Adipocyte (in vitro differentiated cells): Measurements from ENCODE around the gene FUCA1.
"Not testable (repeated sequence)": the region's sequence is repeated elsewhere in the genome, so short reads cannot be mapped to it uniquely, and the experiment has no call there.

ENCODE experiments used
- DNase-seq: peaks from one replicate; pipeline ENCODE4 v3.0.0-alpha.2; 2015; ENCODE audit warnings: low read depth
- H3K27me3 ChIP-seq: replicated peaks from 2 replicates; pipeline ENCODE4 v1.7.0; 2013; ENCODE audit warnings: mild to moderate bottlenecking, low read length, moderate library complexity; ENCODE audit not compliant: control insufficient read depth, insufficient read depth
- H3K36me3 ChIP-seq: 2 replicates; pipeline ENCODE4 v1.7.0; 2013; ENCODE audit warnings: low read length, mild to moderate bottlenecking, moderate library complexity; ENCODE audit not compliant: control insufficient read depth, insufficient read depth, severe bottlenecking
- H3K4me1 ChIP-seq: 2 replicates; pipeline ENCODE4 v1.7.0; 2013; ENCODE audit warnings: mild to moderate bottlenecking, low read length, moderate library complexity; ENCODE audit not compliant: control insufficient read depth, insufficient read depth
- H3K4me3 ChIP-seq: 2 replicates; pipeline ENCODE4 v1.7.0; 2013; ENCODE audit warnings: mild to moderate bottlenecking, low read length, moderate library complexity
- H3K9ac ChIP-seq: 2 replicates; pipeline ENCODE4 v1.7.0; 2013; ENCODE audit warnings: mild to moderate bottlenecking, low read length, moderate library complexity
- H3K9me3 ChIP-seq: 2 replicates; pipeline ENCODE4 v1.7.0; 2013; ENCODE audit warnings: mild to moderate bottlenecking, low read length, moderate library complexity; ENCODE audit not compliant: control insufficient read depth

The FUCA1 gene

GRCh38 chr1:23862640-23863039, 5.5 kb downstream of the FUCA1 start:
- Histone ChIP-seq H3K4me3 (no peak overlapping the region), H3K4me1 (no peaks in the 10 kb centered on the region), H3K9ac (no peak overlapping the region), H3K36me3 (no peaks in the 10 kb centered on the region), H3K9me3 (no peaks in the 10 kb centered on the region), H3K27me3 (peaks cover 5% of the 10 kb centered on the region)
- DNase-seq, result no peak

GRCh38 chr1:23854568-23854967, 13.5 kb downstream of the FUCA1 start:
- peak; percentile 28 for DNase-seq
- no peaks in the 10 kb centered on the region for H3K9me3 ChIP-seq
- H3K4me1 ChIP-seq, result no peaks in the 10 kb centered on the region

GRCh38 chr1:23853124-23853523, 15.0 kb downstream of the FUCA1 start:
- H3K4me1 ChIP-seq, H3K27me3 ChIP-seq, H3K9ac ChIP-seq, H3K36me3 ChIP-seq, DNase-seq, H3K9me3 ChIP-seq, H3K4me3 ChIP-seq: not testable (repeated sequence)

More at GRCh38 chr1:23854568-23854967, 13.5 kb downstream of the FUCA1 start:
- Histone ChIP-seq H3K27me3 (no peaks in the 10 kb centered on the region), H3K4me3 (no peak overlapping the region), H3K9ac (no peak overlapping the region), H3K36me3 (no peaks in the 10 kb centered on the region)

- not testable (repeated sequence) for H3K36me3 ChIP-seq, H3K9ac ChIP-seq, H3K4me1 ChIP-seq, H3K27me3 ChIP-seq, DNase-seq, H3K9me3 ChIP-seq, H3K4me3 ChIP-seq
These were observed 16.7 kb downstream of the FUCA1 start for GRCh38 chr1:23851406-23851805.

GRCh38 chr1:23848673-23849616, 19.1 kb downstream of the FUCA1 start:
- Histone ChIP-seq H3K27me3 (no peaks in the 10 kb centered on the region), H3K9ac (no peak overlapping the region), H3K4me1 (no peaks in the 10 kb centered on the region), H3K9me3 (peaks cover 3% of the 10 kb centered on the region), H3K36me3 (no peaks in the 10 kb centered on the region), H3K4me3 (no peak overlapping the region)
- DNase-seq, result no peak

GRCh38 chr1:23847482-23848095, 20.5 kb downstream of the FUCA1 start:
- not testable (repeated sequence) for DNase-seq, H3K9me3 ChIP-seq, H3K36me3 ChIP-seq, H3K4me1 ChIP-seq, H3K27me3 ChIP-seq, H3K4me3 ChIP-seq, H3K9ac ChIP-seq

- H3K4me1 ChIP-seq, result no peaks in the 10 kb centered on the region
- no peaks in the 10 kb centered on the region for H3K27me3 ChIP-seq
- H3K36me3 ChIP-seq, result no peaks in the 10 kb centered on the region
- DNase-seq, result no peak
- peaks cover 3% of the 10 kb centered on the region for H3K9me3 ChIP-seq
- no peak overlapping the region for H3K9ac ChIP-seq
- H3K4me3 ChIP-seq, result no peak overlapping the region
These were observed 22.9 kb downstream of the FUCA1 start for GRCh38 chr1:23845163-23845562.

- DNase-seq, result no peak
- no peaks in the 10 kb centered on the region for H3K36me3 ChIP-seq
- no peaks in the 10 kb centered on the region for H3K27me3 ChIP-seq
- no peak overlapping the region for H3K9ac ChIP-seq
- H3K4me3 ChIP-seq, result no peak overlapping the region
- peaks cover 3% of the 10 kb centered on the region for H3K9me3 ChIP-seq
- H3K4me1 ChIP-seq, result no peaks in the 10 kb centered on the region
These were observed 24.4 kb downstream of the FUCA1 start for GRCh38 chr1:23843644-23844043.

GRCh38 chr1:23838401-23838866, 29.7 kb downstream of the FUCA1 start:
- no peaks in the 10 kb centered on the region for H3K36me3 ChIP-seq
- H3K9me3 ChIP-seq, result no peaks in the 10 kb centered on the region
- H3K4me3 ChIP-seq, result peak overlapping the region; percentile 67
- peak; percentile 83 for DNase-seq
- H3K9ac ChIP-seq, result peak overlapping the region; percentile 60
- H3K27me3 ChIP-seq, result peaks cover 8% of the 10 kb centered on the region
- peaks cover 3% of the 10 kb centered on the region for H3K4me1 ChIP-seq

- H3K4me3 ChIP-seq, result peak overlapping the region; percentile 67
These were observed 30.2 kb downstream of the FUCA1 start for GRCh38 chr1:23837908-23838307.

GRCh38 chr1:23836037-23836436, 32.1 kb downstream of the FUCA1 start:
- Histone ChIP-seq H3K27me3 (peaks cover 8% of the 10 kb centered on the region), H3K9ac (no peak overlapping the region), H3K4me3 (no peak overlapping the region), H3K9me3 (no peaks in the 10 kb centered on the region), H3K4me1 (peaks cover 3% of the 10 kb centered on the region), H3K36me3 (no peaks in the 10 kb centered on the region)
- DNase-seq, result no peak

More at GRCh38 chr1:23837908-23838307, 30.2 kb downstream of the FUCA1 start:
- Histone ChIP-seq H3K4me1 (peaks cover 3% of the 10 kb centered on the region), H3K9me3 (no peaks in the 10 kb centered on the region), H3K9ac (no peak overlapping the region), H3K36me3 (no peaks in the 10 kb centered on the region), H3K27me3 (peaks cover 8% of the 10 kb centered on the region)
- no peak for DNase-seq
